NCI-H526 (cell line): ENCODE data around the gene FAT4.

Experiments
- DNase-seq, 2 experiments: peaks; one replicate each; lab custom pipeline; 2025; lab: John Stamatoyannopoulos, UW

The FAT4 gene

GRCh38 chr4:125316401-125316790, 1.6 kb downstream of the FAT4 start:
- peak in 1 of 2 experiments; percentile 3 for DNase-seq

- no peak for DNase-seq
Measured at GRCh38 chr4:125316791-125317524, 2.2 kb downstream of the FAT4 start.

GRCh38 chr4:125317525-125317877, 2.7 kb downstream of the FAT4 start:
- peak in 1 of 2 experiments; percentile 10 for DNase-seq

GRCh38 chr4:125319311-125319710, 4.6 kb downstream of the FAT4 start:
- DNase-seq: no peak

- DNase-seq: no peak
Measured at GRCh38 chr4:125321709-125322365, 7.1 kb downstream of the FAT4 start.

- no peak for DNase-seq
Measured at GRCh38 chr4:125322366-125322730, 7.6 kb downstream of the FAT4 start.

- DNase-seq: no peak
Measured at GRCh38 chr4:125323654-125324053, 8.9 kb downstream of the FAT4 start.

GRCh38 chr4:125325733-125326132, 11.0 kb downstream of the FAT4 start:
- no peak for DNase-seq

- DNase-seq: no peak
Measured at GRCh38 chr4:125331116-125331515, 16.4 kb downstream of the FAT4 start.

- DNase-seq: no peak
Measured at GRCh38 chr4:125334926-125335325, 20.2 kb downstream of the FAT4 start.

- DNase-seq: no peak
Measured at GRCh38 chr4:125338814-125339213, 24.1 kb downstream of the FAT4 start.

GRCh38 chr4:125344198-125344597, 29.4 kb downstream of the FAT4 start:
- DNase-seq: no peak

GRCh38 chr4:125346616-125347015, 31.9 kb downstream of the FAT4 start:
- DNase-seq: no peak

- no peak for DNase-seq
Measured at GRCh38 chr4:125350470-125351135, 35.8 kb downstream of the FAT4 start.

- no peak for DNase-seq
Measured at GRCh38 chr4:125352521-125352920, 37.8 kb downstream of the FAT4 start.

- no peak for DNase-seq
Measured at GRCh38 chr4:125353131-125353530, 38.4 kb downstream of the FAT4 start.

- no peak for DNase-seq
Measured at GRCh38 chr4:125355791-125356190, 41.0 kb downstream of the FAT4 start.

- no peak for DNase-seq
Measured at GRCh38 chr4:125357675-125358074, 42.9 kb downstream of the FAT4 start.

GRCh38 chr4:125358453-125358852, 43.7 kb downstream of the FAT4 start:
- no peak for DNase-seq

GRCh38 chr4:125359363-125359762, 44.6 kb downstream of the FAT4 start:
- no peak for DNase-seq

- no peak for DNase-seq
Measured at GRCh38 chr4:125359960-125360634, 45.3 kb downstream of the FAT4 start.

- DNase-seq: no peak
Measured at GRCh38 chr4:125360727-125361126, 46.0 kb downstream of the FAT4 start.
